HCT116 (cell line): ENCODE results near the gene MEF2D. TPM values are rescaled to one million over a fixed set of nuclear protein-coding genes. Genes with fewer than 3 reads are reported as not detected.

ENCODE experiments used
- ATAC-seq: fragments of 200-7000 bp; cut with Tn5 transposase; 2 replicates; pipeline ENCODE4 v1.9.1; 2020; ENCODE audit warnings: mild to moderate bottlenecking, moderate library complexity
- BruUV-seq: library from RNA; stranded (reverse); fragments of 400-500 nt; replicated peaks from 2 replicates; lab custom pipeline; 2021; lab: Mats Ljungman, UMichigan
- CTCF ChIA-PET: fragments of 300-600 bp; sonication (Branson Sonifier 250); formaldehyde crosslinking; loops from one replicate; lab custom pipeline; 2021; ENCODE audit warnings: antibody characterized with exemption; lab: Charles Lee
- POLR2A ChIA-PET: fragments of 300-600, 350-600 bp; sonication (Branson Sonifier 250); formaldehyde crosslinking; loops from one replicate; lab custom pipeline; 2021; ENCODE audit warnings: antibody characterized with exemption; lab: Charles Lee
- RAD21 ChIA-PET, 2 experiments: fragments of 300-600 bp; sonication (Branson Sonifier 250); formaldehyde crosslinking; loops; one replicate each; lab custom pipeline; 2023; ENCODE audit warnings: low total read pairs in 2 of 2; ENCODE audit not compliant: uncharacterized antibody in 2 of 2, unreplicated experiment in 2 of 2, low non-redundant PET in 1 of 2; lab: Charles Lee
- DNase-seq: peaks from one replicate; pipeline ENCODE4 v3.0.0-alpha.2; 2010; ENCODE audit warnings: low read depth, low spot score
- H2AFZ ChIP-seq: fragments of 200-600 bp; shearing (Covaris generic), sonication (generic); 2 replicates; pipeline ENCODE4 v1.6.1; 2017; ENCODE audit warnings: low read depth, mixed run types, mixed read lengths, antibody characterized with exemption, low read length; ENCODE audit not compliant: poor library complexity, severe bottlenecking
- H3K27ac ChIP-seq: 2 replicates; pipeline ENCODE4 v1.5.1; 2012; ENCODE audit warnings: low read depth, low read length
- H3K27me3 ChIP-seq: fragments of 200-600 bp; sonication (generic); 2 replicates; pipeline ENCODE4 v1.6.1; 2016; ENCODE audit warnings: mixed run types, low read length, mixed read lengths; ENCODE audit not compliant: insufficient read depth
- H3K36me3 ChIP-seq, 2 experiments: fragments of 200-500 bp in 1 of 2; fragments of 200-600 bp in 1 of 2; sonication (Bioruptor generic) in 1 of 2; sonication (generic) in 1 of 2; 2 replicates each; pipeline versions ENCODE4 v1.5.1 to v1.6.1; 2014 to 2016; ENCODE audit warnings: low read length in 2 of 2, inconsistent platforms in 1 of 2, mixed read lengths in 1 of 2, mixed run types in 1 of 2; ENCODE audit not compliant: insufficient read depth in 2 of 2, control insufficient read depth in 1 of 2
- H3K4me1 ChIP-seq, 2 experiments: fragments of 200-600 bp in 1 of 2; sonication (generic) in 1 of 2; 2 replicates each; pipeline versions ENCODE4 v1.5.1 to v1.6.1; 2012 to 2017; ENCODE audit warnings: low read length in 2 of 2, inconsistent platforms in 1 of 2, mild to moderate bottlenecking in 1 of 2, mixed read lengths in 1 of 2, mixed run types in 1 of 2, moderate library complexity in 1 of 2; ENCODE audit not compliant: insufficient read depth in 2 of 2, control insufficient read depth in 1 of 2
- H3K4me2 ChIP-seq: fragments of 200-600 bp; sonication (generic); 2 replicates; pipeline ENCODE4 v1.6.1; 2017; ENCODE audit warnings: mixed run types, low read length, mixed read lengths
- H3K4me3 ChIP-seq, 2 experiments: fragments of 200-600 bp in 1 of 2; sonication (generic) in 1 of 2; replicated peaks in 1 of 2; 2 replicates each; pipeline ENCODE4 v1.5.1; 2011 to 2016; ENCODE audit warnings: low read length in 2 of 2, control low read depth in 1 of 2, low read depth in 1 of 2, mild to moderate bottlenecking in 1 of 2, mixed read lengths in 1 of 2, mixed run types in 1 of 2
- H3K79me2 ChIP-seq: fragments of 200-600 bp; sonication (generic); 2 replicates; pipeline ENCODE4 v1.6.1; 2017; ENCODE audit warnings: mild to moderate bottlenecking, mixed run types, low read length, moderate library complexity, mixed read lengths; ENCODE audit not compliant: insufficient read depth
- H3K9ac ChIP-seq: fragments of 200-600 bp; sonication (generic); 2 replicates; pipeline ENCODE4 v1.6.1; 2016; ENCODE audit warnings: low read length, mixed read lengths
- H3K9me2 ChIP-seq: fragments of 200-600 bp; sonication (generic), shearing (Covaris generic); 2 replicates; pipeline ENCODE4 v1.6.1; 2017; ENCODE audit warnings: mixed run types, mild to moderate bottlenecking, moderate library complexity; ENCODE audit not compliant: insufficient read depth
- H3K9me3 ChIP-seq, 2 experiments: fragments of 200-500 bp in 1 of 2; fragments of 200-600 bp in 1 of 2; sonication (Bioruptor generic) in 1 of 2; sonication (generic) in 1 of 2; 2 replicates each; pipeline ENCODE4 v1.6.1; 2014 to 2017; ENCODE audit warnings: low read length in 2 of 2, mixed read lengths in 2 of 2, inconsistent platforms in 1 of 2, low read depth in 1 of 2, mild to moderate bottlenecking in 1 of 2, mixed run types in 1 of 2, moderate library complexity in 1 of 2; ENCODE audit not compliant: control insufficient read depth in 1 of 2, insufficient read depth in 1 of 2
- H4K20me1 ChIP-seq: fragments of 200-600 bp; sonication (generic), shearing (Covaris generic); 2 replicates; pipeline ENCODE4 v1.6.1; 2017; ENCODE audit warnings: mixed run types, mild to moderate bottlenecking, moderate library complexity; ENCODE audit not compliant: insufficient read depth
- CEBPB ChIP-seq: IDR thresholded peaks from 2 replicates; pipeline ENCODE4 v1.6.1; 2012; ENCODE audit warnings: low read depth
- EGR1 ChIP-seq: IDR thresholded peaks from 2 replicates; pipeline ENCODE4 v1.6.1; 2012; ENCODE audit warnings: low read depth
- ELF1 ChIP-seq: IDR thresholded peaks from 2 replicates; pipeline ENCODE4 v1.6.1; 2012; ENCODE audit warnings: low read depth, borderline replicate concordance
- EZH2 ChIP-seq: fragments of 200-600 bp; sonication (generic); IDR thresholded peaks from 2 replicates; pipeline ENCODE4 v1.6.1; 2017; ENCODE audit warnings: antibody characterized with exemption, mixed run types
- FOSL1 ChIP-seq: IDR thresholded peaks from 2 replicates; pipeline ENCODE4 v1.6.1; 2012; ENCODE audit warnings: low read depth
- POLR2A ChIP-seq: IDR thresholded peaks from 2 replicates; pipeline ENCODE4 v1.7.0; 2011; ENCODE audit warnings: borderline replicate concordance; ENCODE audit not compliant: insufficient read depth, insufficient read length; ENCODE audit errors: extremely low read depth
- POLR2AphosphoS5 ChIP-seq: IDR thresholded peaks from 2 replicates; pipeline ENCODE4 v1.6.1; 2011; ENCODE audit warnings: mild to moderate bottlenecking, low read depth, low read length, moderate library complexity
- RAD21 ChIP-seq: IDR thresholded peaks from 2 replicates; pipeline ENCODE4 v1.6.1; 2012; ENCODE audit warnings: low read depth, mild to moderate bottlenecking
- SRF ChIP-seq: IDR thresholded peaks from 2 replicates; pipeline ENCODE4 v1.6.1; 2012; ENCODE audit warnings: low read depth
- TCF7L2 ChIP-seq: IDR thresholded peaks from 2 replicates; pipeline ENCODE4 v1.7.0; 2011; ENCODE audit warnings: borderline replicate concordance, inconsistent platforms; ENCODE audit not compliant: insufficient read depth, insufficient read length; ENCODE audit errors: extremely low read depth
- YY1 ChIP-seq: IDR thresholded peaks from 2 replicates; pipeline ENCODE4 v1.6.1; 2011; ENCODE audit warnings: low read length, low read depth, moderate library complexity, mild to moderate bottlenecking; ENCODE audit not compliant: insufficient replicate concordance; ENCODE audit errors: extremely low read depth
- ZFX ChIP-seq: fragments of 450-650 bp; IDR thresholded peaks from 2 replicates; pipeline ENCODE4 v1.6.1; 2017
- intact Hi-C: fragments of 100-400 bp; cut with micrococcal nuclease; formaldehyde crosslinking; loops from 2 replicates; pipeline ENCODE4 v1.10.0; 2022
- total RNA-seq: library from RNA; stranded (reverse); gene quantifications from one replicate; pipeline ENCODE4 v1.2.1, GENCODE V29; 2021; ENCODE audit not compliant: unreplicated experiment
- TF ChIP-seq, protein P1 (sequence below): IDR thresholded peaks from 2 replicates; pipeline ENCODE4 v1.6.1; 2012
- TF ChIP-seq, protein P2 (sequence below): IDR thresholded peaks from 2 replicates; pipeline ENCODE4 v1.6.1; 2011; ENCODE audit warnings: mild to moderate bottlenecking, low read length, moderate library complexity; ENCODE audit not compliant: insufficient replicate concordance; ENCODE audit errors: extremely low read depth
- TF ChIP-seq, protein P3 (sequence below), 3 experiments: fragments of 200-600 bp in 1 of 3; sonication (generic) in 1 of 3; IDR thresholded peaks in 2 of 3; conservative IDR thresholded peaks in 1 of 3; 2 replicates each; pipeline ENCODE4 v1.5.1; 2012 to 2017; ENCODE audit warnings: low read depth in 2 of 3, low read length in 2 of 3, antibody characterized with exemption in 1 of 3, borderline replicate concordance in 1 of 3, control low read depth in 1 of 3, mild to moderate bottlenecking in 1 of 3, mixed read lengths in 1 of 3, mixed run types in 1 of 3, moderate library complexity in 1 of 3; ENCODE audit not compliant: insufficient read depth in 1 of 3
- TF ChIP-seq, protein P4 (sequence below): IDR thresholded peaks from 2 replicates; pipeline ENCODE4 v1.6.1; 2012; ENCODE audit warnings: low read depth
- TF ChIP-seq, protein P5 (sequence below): IDR thresholded peaks from 2 replicates; pipeline ENCODE4 v1.6.1; 2012

MEF2D gene
- total RNA-seq, 1 experiment from 2014 or later, result 44.2 TPM

- ChIA-PET CTCF (no interaction called here), RAD21 (no interaction called here)
- Histone ChIP-seq H3K9me3 (no peaks in the 10 kb centered on the region), H3K9ac (no peak overlapping the region), H2AFZ (no peak overlapping the region), H3K4me1 (no peaks in the 10 kb centered on the region), H3K4me2 (no peak overlapping the region), H3K27ac (no peak overlapping the region), H4K20me1 (no peaks in the 10 kb centered on the region), H3K36me3 (peaks cover 17 to 19% of the 10 kb centered on the region in 2 experiments), H3K27me3 (no peaks in the 10 kb centered on the region), H3K4me3 (no peak overlapping the region)
- BruUV-seq, result no TSS peak
- ATAC-seq (no peak), DNase-seq (no peak)
- intact Hi-C loops, result no loop called here
- TF ChIP-seq RAD21, result no peak
- TF ChIP-seq, protein P1, sequence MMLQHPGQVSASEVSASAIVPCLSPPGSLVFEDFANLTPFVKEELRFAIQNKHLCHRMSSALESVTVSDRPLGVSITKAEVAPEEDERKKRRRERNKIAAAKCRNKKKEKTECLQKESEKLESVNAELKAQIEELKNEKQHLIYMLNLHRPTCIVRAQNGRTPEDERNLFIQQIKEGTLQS, result no peak
- no peak for TF ChIP-seq EZH2
- TF ChIP-seq POLR2A, result no peak
- no peak for TF ChIP-seq YY1
- TF ChIP-seq CEBPB, result no peak
- TF ChIP-seq, protein P2, sequence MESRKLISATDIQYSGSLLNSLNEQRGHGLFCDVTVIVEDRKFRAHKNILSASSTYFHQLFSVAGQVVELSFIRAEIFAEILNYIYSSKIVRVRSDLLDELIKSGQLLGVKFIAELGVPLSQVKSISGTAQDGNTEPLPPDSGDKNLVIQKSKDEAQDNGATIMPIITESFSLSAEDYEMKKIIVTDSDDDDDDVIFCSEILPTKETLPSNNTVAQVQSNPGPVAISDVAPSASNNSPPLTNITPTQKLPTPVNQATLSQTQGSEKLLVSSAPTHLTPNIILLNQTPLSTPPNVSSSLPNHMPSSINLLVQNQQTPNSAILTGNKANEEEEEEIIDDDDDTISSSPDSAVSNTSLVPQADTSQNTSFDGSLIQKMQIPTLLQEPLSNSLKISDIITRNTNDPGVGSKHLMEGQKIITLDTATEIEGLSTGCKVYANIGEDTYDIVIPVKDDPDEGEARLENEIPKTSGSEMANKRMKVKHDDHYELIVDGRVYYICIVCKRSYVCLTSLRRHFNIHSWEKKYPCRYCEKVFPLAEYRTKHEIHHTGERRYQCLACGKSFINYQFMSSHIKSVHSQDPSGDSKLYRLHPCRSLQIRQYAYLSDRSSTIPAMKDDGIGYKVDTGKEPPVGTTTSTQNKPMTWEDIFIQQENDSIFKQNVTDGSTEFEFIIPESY, result no peak
- TF ChIP-seq TCF7L2, result no peak
- TF ChIP-seq ELF1, result no peak
- no peak for TF ChIP-seq ZFX
- TF ChIP-seq, protein P3, sequence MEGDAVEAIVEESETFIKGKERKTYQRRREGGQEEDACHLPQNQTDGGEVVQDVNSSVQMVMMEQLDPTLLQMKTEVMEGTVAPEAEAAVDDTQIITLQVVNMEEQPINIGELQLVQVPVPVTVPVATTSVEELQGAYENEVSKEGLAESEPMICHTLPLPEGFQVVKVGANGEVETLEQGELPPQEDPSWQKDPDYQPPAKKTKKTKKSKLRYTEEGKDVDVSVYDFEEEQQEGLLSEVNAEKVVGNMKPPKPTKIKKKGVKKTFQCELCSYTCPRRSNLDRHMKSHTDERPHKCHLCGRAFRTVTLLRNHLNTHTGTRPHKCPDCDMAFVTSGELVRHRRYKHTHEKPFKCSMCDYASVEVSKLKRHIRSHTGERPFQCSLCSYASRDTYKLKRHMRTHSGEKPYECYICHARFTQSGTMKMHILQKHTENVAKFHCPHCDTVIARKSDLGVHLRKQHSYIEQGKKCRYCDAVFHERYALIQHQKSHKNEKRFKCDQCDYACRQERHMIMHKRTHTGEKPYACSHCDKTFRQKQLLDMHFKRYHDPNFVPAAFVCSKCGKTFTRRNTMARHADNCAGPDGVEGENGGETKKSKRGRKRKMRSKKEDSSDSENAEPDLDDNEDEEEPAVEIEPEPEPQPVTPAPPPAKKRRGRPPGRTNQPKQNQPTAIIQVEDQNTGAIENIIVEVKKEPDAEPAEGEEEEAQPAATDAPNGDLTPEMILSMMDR (IDR thresholded peaks at IDR 0.05 in 2 of 3, conservative IDR thresholded peaks at IDR 0.05 in 1 of 3; ENCODE audit: borderline replicate concordance in 1 of 3, insufficient read depth in 1 of 3, low read depth in 2 of 3, low read length in 2 of 3), result no peak
- TF ChIP-seq SRF, result no peak
- TF ChIP-seq, protein P4, sequence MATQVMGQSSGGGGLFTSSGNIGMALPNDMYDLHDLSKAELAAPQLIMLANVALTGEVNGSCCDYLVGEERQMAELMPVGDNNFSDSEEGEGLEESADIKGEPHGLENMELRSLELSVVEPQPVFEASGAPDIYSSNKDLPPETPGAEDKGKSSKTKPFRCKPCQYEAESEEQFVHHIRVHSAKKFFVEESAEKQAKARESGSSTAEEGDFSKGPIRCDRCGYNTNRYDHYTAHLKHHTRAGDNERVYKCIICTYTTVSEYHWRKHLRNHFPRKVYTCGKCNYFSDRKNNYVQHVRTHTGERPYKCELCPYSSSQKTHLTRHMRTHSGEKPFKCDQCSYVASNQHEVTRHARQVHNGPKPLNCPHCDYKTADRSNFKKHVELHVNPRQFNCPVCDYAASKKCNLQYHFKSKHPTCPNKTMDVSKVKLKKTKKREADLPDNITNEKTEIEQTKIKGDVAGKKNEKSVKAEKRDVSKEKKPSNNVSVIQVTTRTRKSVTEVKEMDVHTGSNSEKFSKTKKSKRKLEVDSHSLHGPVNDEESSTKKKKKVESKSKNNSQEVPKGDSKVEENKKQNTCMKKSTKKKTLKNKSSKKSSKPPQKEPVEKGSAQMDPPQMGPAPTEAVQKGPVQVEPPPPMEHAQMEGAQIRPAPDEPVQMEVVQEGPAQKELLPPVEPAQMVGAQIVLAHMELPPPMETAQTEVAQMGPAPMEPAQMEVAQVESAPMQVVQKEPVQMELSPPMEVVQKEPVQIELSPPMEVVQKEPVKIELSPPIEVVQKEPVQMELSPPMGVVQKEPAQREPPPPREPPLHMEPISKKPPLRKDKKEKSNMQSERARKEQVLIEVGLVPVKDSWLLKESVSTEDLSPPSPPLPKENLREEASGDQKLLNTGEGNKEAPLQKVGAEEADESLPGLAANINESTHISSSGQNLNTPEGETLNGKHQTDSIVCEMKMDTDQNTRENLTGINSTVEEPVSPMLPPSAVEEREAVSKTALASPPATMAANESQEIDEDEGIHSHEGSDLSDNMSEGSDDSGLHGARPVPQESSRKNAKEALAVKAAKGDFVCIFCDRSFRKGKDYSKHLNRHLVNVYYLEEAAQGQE, result no peak
- no peak for TF ChIP-seq FOSL1
- no peak for TF ChIP-seq POLR2AphosphoS5
- TF ChIP-seq EGR1, result no peak
- TF ChIP-seq, protein P5, sequence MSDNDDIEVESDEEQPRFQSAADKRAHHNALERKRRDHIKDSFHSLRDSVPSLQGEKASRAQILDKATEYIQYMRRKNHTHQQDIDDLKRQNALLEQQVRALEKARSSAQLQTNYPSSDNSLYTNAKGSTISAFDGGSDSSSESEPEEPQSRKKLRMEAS, result no peak
- TF ChIP-seq, all 23 proteins: peak for 0
- H3K79me2 ChIP-seq, result no peaks in the 10 kb centered on the region
- POLR2A ChIA-PET, result no interaction called here
- no peaks in the 10 kb centered on the region for H3K9me2 ChIP-seq
Observed at GRCh38 chr1:156543066-156543465, 42.5 kb upstream of the MEF2D start.
